CD4-positive, alpha-beta T cell treated with Interleukin-4 for 1 hour (primary cell): ENCODE data around the gene TRIM52.
"Not testable (repeated sequence)": the region's sequence is repeated elsewhere in the genome, so short reads cannot be mapped to it uniquely, and the experiment has no call there.

ENCODE experiments used
- DNase-seq, 2 donors: peaks; one replicate each; pipeline ENCODE4 v3.0.0-alpha.2; 2020 to 2022

Gene TRIM52

GRCh38 chr5:181212080-181212479 lies 48.9 kb downstream of the TRIM52 start:
- DNase-seq, result no peak

- no peak for DNase-seq
Measured at GRCh38 chr5:181211208-181211607, 49.7 kb downstream of the TRIM52 start.

GRCh38 chr5:181210698-181211097 lies 50.2 kb downstream of the TRIM52 start:
- DNase-seq, result not testable (repeated sequence)

- not testable (repeated sequence) for DNase-seq
Measured at GRCh38 chr5:181210148-181210547, 50.8 kb downstream of the TRIM52 start.

DNA sequence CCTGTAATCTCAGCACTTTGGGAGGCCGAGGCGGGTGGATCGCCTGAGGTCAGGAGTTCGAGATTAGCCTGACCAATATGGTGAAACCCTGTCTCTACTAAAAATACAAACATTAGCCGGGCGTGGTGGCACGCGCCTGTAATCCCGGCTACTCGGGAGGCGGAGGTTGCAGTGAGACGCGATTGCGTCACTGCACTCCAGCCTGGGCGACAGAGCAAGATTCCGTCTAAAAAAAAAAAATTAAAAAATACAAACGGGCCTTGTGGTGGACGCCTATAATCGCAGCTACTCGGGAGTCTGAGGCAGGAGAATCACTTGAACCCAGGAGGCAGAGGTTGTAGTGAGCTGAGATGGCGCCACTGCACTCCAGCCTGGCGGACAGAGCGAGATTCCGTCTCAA lies 51.9 kb downstream of the TRIM52 start:
- not testable (repeated sequence) for DNase-seq

DNA sequence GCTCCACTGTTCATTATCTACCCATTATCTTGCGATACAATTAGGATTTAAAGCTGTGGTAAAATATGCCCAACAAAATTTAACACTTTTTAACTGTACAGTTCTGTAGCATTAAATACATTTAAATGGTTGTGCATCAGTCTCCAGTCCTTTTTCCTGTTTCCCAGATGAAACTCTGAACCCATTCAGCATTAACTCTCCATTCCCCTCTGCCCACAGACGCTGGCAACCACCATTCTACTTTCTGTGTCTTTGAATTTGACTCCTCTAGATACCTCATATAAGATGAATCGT lies 53.0 kb downstream of the TRIM52 start:
- DNase-seq, result no peak

DNA sequence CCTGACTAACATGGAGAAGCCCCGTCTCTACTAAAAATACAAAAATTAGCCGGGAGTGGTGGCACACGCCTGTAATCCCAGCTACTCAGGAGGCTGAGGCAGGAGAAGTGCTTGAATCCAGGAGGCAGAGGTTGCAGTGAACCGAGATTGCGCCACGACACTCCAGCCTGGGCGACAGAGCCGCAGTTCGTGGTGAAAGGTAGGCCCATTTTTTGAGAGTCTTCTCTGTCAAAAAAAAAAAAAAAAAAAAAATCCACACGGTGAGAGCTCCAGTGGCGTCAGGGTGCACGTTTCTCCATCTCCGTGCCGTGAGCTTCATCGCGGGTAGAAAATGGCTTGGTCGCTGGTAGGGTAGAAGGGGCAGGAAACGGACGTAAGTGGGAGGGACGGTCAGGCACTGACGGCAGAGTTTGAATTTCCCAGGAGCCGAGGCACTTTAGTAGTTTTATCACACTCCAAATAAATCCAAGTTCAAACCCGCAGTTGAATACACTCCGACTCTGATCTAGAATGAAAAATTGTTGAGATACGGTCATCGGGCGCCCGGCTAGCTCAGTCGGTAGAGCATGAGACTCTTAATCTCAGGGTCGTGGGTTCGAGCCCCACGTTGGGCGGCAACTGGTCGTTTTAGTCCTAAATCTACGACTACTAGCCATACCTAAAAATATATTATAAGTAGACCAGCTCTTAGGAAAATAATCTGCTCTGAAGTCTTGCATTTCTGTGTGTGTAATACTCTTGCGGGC lies 53.6 kb downstream of the TRIM52 start:
- DNase-seq, result peak; percentile 83 to 88

GRCh38 chr5:181205761-181206649 lies 54.9 kb downstream of the TRIM52 start:
- peak in 1 of 2 donors; percentile 27 for DNase-seq
